Liver (tissue), 9 donors: ENCODE results near the gene LRCH3. TPM values are rescaled to one million over a fixed set of nuclear protein-coding genes. Genes with fewer than 3 reads are reported as not detected.
A peak's percentile ranks its signal among the peaks of the same experiment; 100 is the strongest.

Experiments used
- DNase-seq: peaks from one replicate; pipeline ENCODE4 v3.0.0-alpha.2; 2017; ENCODE audit warnings: low spot score
- H3K27ac ChIP-seq, 2 donors: one replicate each; pipeline ENCODE4 v1.7.0; 2013; ENCODE audit warnings: inconsistent platforms in 2 of 2, low read length in 2 of 2, control low read depth in 1 of 2, low read depth in 1 of 2, mild to moderate bottlenecking in 1 of 2
- H3K27me3 ChIP-seq, 4 donors: one replicate each; pipeline versions ENCODE4 v1.6.1 to v1.7.0; 2013; ENCODE audit warnings: low read length in 3 of 4, inconsistent platforms in 1 of 4, mild to moderate bottlenecking in 1 of 4, moderate library complexity in 1 of 4; ENCODE audit not compliant: control insufficient read depth in 4 of 4, insufficient read depth in 4 of 4
- H3K36me3 ChIP-seq, 4 donors: one replicate each; pipeline versions ENCODE4 v1.6.1 to v1.7.0; 2013; ENCODE audit warnings: low read length in 3 of 4, mild to moderate bottlenecking in 3 of 4, low read depth in 1 of 4, moderate library complexity in 1 of 4; ENCODE audit not compliant: control insufficient read depth in 4 of 4, insufficient read depth in 3 of 4
- H3K4me1 ChIP-seq, 4 donors: one replicate each; pipeline versions ENCODE4 v1.6.1 to v1.7.0; 2013; ENCODE audit warnings: low read length in 3 of 4, mild to moderate bottlenecking in 3 of 4, moderate library complexity in 1 of 4; ENCODE audit not compliant: control insufficient read depth in 4 of 4, insufficient read depth in 4 of 4
- H3K4me3 ChIP-seq, 3 donors: one replicate each; pipeline versions ENCODE4 v1.6.1 to v1.7.0; 2013; ENCODE audit warnings: low read length in 3 of 3, control low read depth in 1 of 3, low read depth in 1 of 3, mild to moderate bottlenecking in 1 of 3
- H3K9ac ChIP-seq, 2 donors: one replicate each; pipeline ENCODE4 v1.7.0; 2013; ENCODE audit warnings: low read length in 2 of 2, mild to moderate bottlenecking in 2 of 2, moderate library complexity in 2 of 2, control low read depth in 1 of 2, low read depth in 1 of 2
- H3K9me3 ChIP-seq, 4 donors: one replicate each; pipeline versions ENCODE4 v1.6.1 to v1.7.0; 2013; ENCODE audit warnings: low read length in 3 of 4; ENCODE audit not compliant: control insufficient read depth in 4 of 4
- EGR1 ChIP-seq, 2 donors: IDR thresholded peaks; 2 replicates each; pipeline ENCODE4 v1.6.1; 2016 to 2018; ENCODE audit warnings: antibody characterized with exemption in 2 of 2, low read depth in 2 of 2
- FOXA1 ChIP-seq: IDR thresholded peaks from 2 replicates; pipeline ENCODE4 v1.6.1; 2016; ENCODE audit warnings: antibody characterized with exemption
- FOXA2 ChIP-seq: IDR thresholded peaks from 2 replicates; pipeline ENCODE4 v1.6.1; 2016; ENCODE audit warnings: antibody characterized with exemption
- GABPA ChIP-seq, 2 donors: IDR thresholded peaks in 1 of 2; conservative IDR thresholded peaks in 1 of 2; 2 replicates each; pipeline ENCODE4 v1.6.1; 2016; ENCODE audit warnings: antibody characterized with exemption in 2 of 2, mild to moderate bottlenecking in 1 of 2, moderate library complexity in 1 of 2
- HNF4A ChIP-seq, 2 donors: conservative IDR thresholded peaks; 2 replicates each; pipeline ENCODE4 v1.6.1; 2016; ENCODE audit warnings: antibody characterized with exemption in 2 of 2, mild to moderate bottlenecking in 2 of 2
- HNF4G ChIP-seq: IDR thresholded peaks from 2 replicates; pipeline ENCODE4 v1.6.1; 2016; ENCODE audit warnings: antibody characterized with exemption
- JUND ChIP-seq, 2 donors: IDR thresholded peaks; 2 replicates each; pipeline ENCODE4 v1.6.1; 2016; ENCODE audit warnings: antibody characterized with exemption in 2 of 2
- NR2F2 ChIP-seq: IDR thresholded peaks from 2 replicates; pipeline ENCODE4 v1.6.1; 2016; ENCODE audit warnings: antibody characterized with exemption
- RAD21 ChIP-seq, 2 donors: IDR thresholded peaks; 2 replicates each; pipeline ENCODE4 v1.6.1; 2016; ENCODE audit warnings: antibody characterized with exemption in 2 of 2, mild to moderate bottlenecking in 2 of 2
- RXRA ChIP-seq, 2 donors: IDR thresholded peaks; 2 replicates each; pipeline ENCODE4 v1.6.1; 2017 to 2018; ENCODE audit warnings: antibody characterized with exemption in 2 of 2, mild to moderate bottlenecking in 1 of 2
- SP1 ChIP-seq: IDR thresholded peaks from 2 replicates; pipeline ENCODE4 v1.6.1; 2018; ENCODE audit warnings: antibody characterized with exemption, mild to moderate bottlenecking
- TAF1 ChIP-seq: conservative IDR thresholded peaks from 2 replicates; pipeline ENCODE4 v1.6.1; 2016; ENCODE audit warnings: antibody characterized with exemption, mild to moderate bottlenecking
- YY1 ChIP-seq: IDR thresholded peaks from 2 replicates; pipeline ENCODE4 v1.6.1; 2016; ENCODE audit warnings: antibody characterized with exemption, mild to moderate bottlenecking
- WGBS: extraction: QIAGEN DNeasy Blood & Tissue Kit; methylation state at CpG from one replicate; pipeline ENCODE4 v1.1.7; 2013; 5-methylcytosine and 5-hydroxymethylcytosine counted together
- polyA plus RNA-seq, 2 donors: library from polyadenylated mRNA; stranded (reverse) in 1 of 2; unstranded in 1 of 2; fragments of 200-250 nt in 1 of 2; fragments of >200 nt in 1 of 2; fragmentation: Nextera tagmentation in 1 of 2; extraction: Ambion mirVana in 1 of 2; gene quantifications; one replicate each; pipeline versions ENCODE4 v1.2.1 to v1.2.3, GENCODE V29; 2013 to 2015
- total RNA-seq, 2 donors: library from RNA; depleted of rRNA; stranded (reverse); fragments of >200 nt; gene quantifications; one replicate each; pipeline ENCODE4 v1.2.3, GENCODE V29; 2014
- TF ChIP-seq, protein P1 (sequence below): IDR thresholded peaks from 2 replicates; pipeline ENCODE4 v1.6.1; 2016; ENCODE audit warnings: antibody characterized with exemption
- TF ChIP-seq, protein P2 (sequence below): IDR thresholded peaks from 2 replicates; pipeline ENCODE4 v1.6.1; 2016; ENCODE audit warnings: antibody characterized with exemption
- TF ChIP-seq, protein P3 (sequence below): fragments of 150-350 bp; IDR thresholded peaks from 2 replicates; pipeline ENCODE4 v1.5.1; 2017; ENCODE audit warnings: improper control_type of control experiment, low read depth, low read length; ENCODE audit not compliant: missing input control
- donor health status: healthy.
- donor health status: healthy.
- donor health status: healthy.
- donor health status: healthy.
- donor health status: healthy.

LRCH3 gene
- total and polyA plus RNA-seq, 4 donors, result 6.2 to 67.2 (median 19.7) TPM

DNA sequence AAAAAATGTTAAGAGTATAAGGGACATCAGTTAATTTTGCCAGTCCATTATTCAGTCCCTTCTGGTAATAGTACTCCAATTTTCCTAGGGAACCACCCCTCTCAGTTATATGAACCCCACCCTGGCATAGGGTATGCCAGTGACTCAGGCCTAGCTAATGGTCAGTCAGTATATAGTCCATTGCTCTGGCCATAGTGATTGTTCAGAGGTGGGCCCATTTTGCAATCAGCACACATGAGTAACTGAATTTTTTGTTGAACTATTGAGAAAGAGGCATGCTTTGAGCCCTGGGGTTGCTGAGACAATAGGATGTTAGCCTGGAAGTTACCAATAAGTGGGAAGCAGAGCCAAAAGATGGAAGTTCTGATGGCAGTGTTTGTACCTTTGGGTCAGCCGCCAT lies 4.1 kb downstream of the LRCH3 start:
- H3K4me3 ChIP-seq, result no peak overlapping the region
- peak overlapping the region in 1 of 2 donors; percentile 31 for H3K27ac ChIP-seq
- 95% methylated on average over 1 of the region's 1 CpG for WGBS

DNA sequence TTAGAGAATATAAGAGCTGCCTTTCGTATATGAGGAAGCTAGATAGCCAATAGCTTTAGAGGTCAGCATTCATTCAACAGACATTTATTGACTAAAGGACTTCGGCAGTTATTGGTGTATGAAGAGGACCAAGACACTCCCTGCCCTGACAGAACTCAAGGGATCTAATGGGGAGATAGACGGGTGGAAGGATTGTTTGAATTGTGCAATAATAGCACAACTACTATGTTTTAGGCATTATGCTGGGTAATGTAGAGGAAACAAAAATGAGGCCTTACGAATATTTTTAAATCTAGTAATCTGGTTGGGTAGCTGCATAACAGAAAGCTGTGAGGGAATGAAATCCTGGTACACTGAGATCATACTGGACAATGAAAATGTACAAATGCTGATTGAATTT lies 5.0 kb downstream of the LRCH3 start:
- no peak overlapping the region for H3K27ac ChIP-seq
- no peak for DNase-seq
- H3K4me3 ChIP-seq, result no peak overlapping the region
- no peak overlapping the region for H3K9ac ChIP-seq
- H3K27me3 ChIP-seq, result no peaks in the 10 kb centered on the region
- no peak for TF ChIP-seq TAF1
- TF ChIP-seq, protein P1, sequence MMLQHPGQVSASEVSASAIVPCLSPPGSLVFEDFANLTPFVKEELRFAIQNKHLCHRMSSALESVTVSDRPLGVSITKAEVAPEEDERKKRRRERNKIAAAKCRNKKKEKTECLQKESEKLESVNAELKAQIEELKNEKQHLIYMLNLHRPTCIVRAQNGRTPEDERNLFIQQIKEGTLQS, result no peak
- TF ChIP-seq, protein P2, sequence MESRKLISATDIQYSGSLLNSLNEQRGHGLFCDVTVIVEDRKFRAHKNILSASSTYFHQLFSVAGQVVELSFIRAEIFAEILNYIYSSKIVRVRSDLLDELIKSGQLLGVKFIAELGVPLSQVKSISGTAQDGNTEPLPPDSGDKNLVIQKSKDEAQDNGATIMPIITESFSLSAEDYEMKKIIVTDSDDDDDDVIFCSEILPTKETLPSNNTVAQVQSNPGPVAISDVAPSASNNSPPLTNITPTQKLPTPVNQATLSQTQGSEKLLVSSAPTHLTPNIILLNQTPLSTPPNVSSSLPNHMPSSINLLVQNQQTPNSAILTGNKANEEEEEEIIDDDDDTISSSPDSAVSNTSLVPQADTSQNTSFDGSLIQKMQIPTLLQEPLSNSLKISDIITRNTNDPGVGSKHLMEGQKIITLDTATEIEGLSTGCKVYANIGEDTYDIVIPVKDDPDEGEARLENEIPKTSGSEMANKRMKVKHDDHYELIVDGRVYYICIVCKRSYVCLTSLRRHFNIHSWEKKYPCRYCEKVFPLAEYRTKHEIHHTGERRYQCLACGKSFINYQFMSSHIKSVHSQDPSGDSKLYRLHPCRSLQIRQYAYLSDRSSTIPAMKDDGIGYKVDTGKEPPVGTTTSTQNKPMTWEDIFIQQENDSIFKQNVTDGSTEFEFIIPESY, result no peak
- TF ChIP-seq HNF4G, result no peak
- TF ChIP-seq JUND (IDR thresholded peaks at IDR 0.05), result no peak
- no peak for TF ChIP-seq GABPA (IDR thresholded peaks at IDR 0.05 in 1 of 2, conservative IDR thresholded peaks at IDR 0.05 in 1 of 2)
- no peak for TF ChIP-seq NR2F2
- TF ChIP-seq RAD21 (IDR thresholded peaks at IDR 0.05), result no peak
- no peak for TF ChIP-seq SP1
- no peak for TF ChIP-seq FOXA1
- no peak for TF ChIP-seq EGR1 (IDR thresholded peaks at IDR 0.05; ENCODE audit: low read depth in 2 of 2)
- TF ChIP-seq, protein P3, sequence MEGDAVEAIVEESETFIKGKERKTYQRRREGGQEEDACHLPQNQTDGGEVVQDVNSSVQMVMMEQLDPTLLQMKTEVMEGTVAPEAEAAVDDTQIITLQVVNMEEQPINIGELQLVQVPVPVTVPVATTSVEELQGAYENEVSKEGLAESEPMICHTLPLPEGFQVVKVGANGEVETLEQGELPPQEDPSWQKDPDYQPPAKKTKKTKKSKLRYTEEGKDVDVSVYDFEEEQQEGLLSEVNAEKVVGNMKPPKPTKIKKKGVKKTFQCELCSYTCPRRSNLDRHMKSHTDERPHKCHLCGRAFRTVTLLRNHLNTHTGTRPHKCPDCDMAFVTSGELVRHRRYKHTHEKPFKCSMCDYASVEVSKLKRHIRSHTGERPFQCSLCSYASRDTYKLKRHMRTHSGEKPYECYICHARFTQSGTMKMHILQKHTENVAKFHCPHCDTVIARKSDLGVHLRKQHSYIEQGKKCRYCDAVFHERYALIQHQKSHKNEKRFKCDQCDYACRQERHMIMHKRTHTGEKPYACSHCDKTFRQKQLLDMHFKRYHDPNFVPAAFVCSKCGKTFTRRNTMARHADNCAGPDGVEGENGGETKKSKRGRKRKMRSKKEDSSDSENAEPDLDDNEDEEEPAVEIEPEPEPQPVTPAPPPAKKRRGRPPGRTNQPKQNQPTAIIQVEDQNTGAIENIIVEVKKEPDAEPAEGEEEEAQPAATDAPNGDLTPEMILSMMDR, result no peak
- no peaks in the 10 kb centered on the region for H3K36me3 ChIP-seq
- no peaks in the 10 kb centered on the region for H3K9me3 ChIP-seq
- WGBS, result 54% methylated on average over 4 of the region's 4 CpGs
- H3K4me1 ChIP-seq, result peaks cover 3 to 16% (median 7%) of the 10 kb centered on the region in 4 donors

More for the DNA sequence above, 4.1 kb downstream of the LRCH3 start:
- H3K4me1 ChIP-seq, result peaks cover 3 to 22% (median 7%) of the 10 kb centered on the region in 4 donors
- no peak for DNase-seq
- no peaks in the 10 kb centered on the region for H3K36me3 ChIP-seq
- TF ChIP-seq, protein P3, result no peak
- TF ChIP-seq, protein P1, result no peak
- TF ChIP-seq RAD21 (IDR thresholded peaks at IDR 0.05), result peak in 1 of 2 donors; percentile 18
- no peak for TF ChIP-seq FOXA1
- TF ChIP-seq HNF4A (conservative IDR thresholded peaks at IDR 0.05), result peak; percentile 46 to 75
- TF ChIP-seq FOXA2, result peak; percentile 49
- peak; percentile 97 for TF ChIP-seq YY1
- peak in 1 of 2 donors; percentile 72 for TF ChIP-seq RXRA (IDR thresholded peaks at IDR 0.05)
- TF ChIP-seq JUND (IDR thresholded peaks at IDR 0.05), result peak in 1 of 2 donors; percentile 61
- TF ChIP-seq NR2F2, result no peak
- no peak for TF ChIP-seq EGR1 (IDR thresholded peaks at IDR 0.05; ENCODE audit: low read depth in 2 of 2)
- TF ChIP-seq, protein P2, result peak; percentile 44
- H3K9me3 ChIP-seq, result no peaks in the 10 kb centered on the region
- no peak overlapping the region for H3K9ac ChIP-seq
- H3K27me3 ChIP-seq, result no peaks in the 10 kb centered on the region
